Testis (tissue), 2 donors: ENCODE measurements around the gene COL5A2.

Experiments
- POLR2A ChIP-seq: fragments of 450-650 bp; IDR thresholded peaks from one replicate; pipeline ENCODE4 v1.6.1; 2017; ENCODE audit warnings: antibody characterized with exemption, mild to moderate bottlenecking, moderate library complexity
- TF ChIP-seq, protein P1 (sequence below), 3 experiments: fragments of 450-650 bp in 2 of 3; fragments of 200-600 bp in 1 of 3; sonication (generic) in 1 of 3; IDR thresholded peaks; one replicate each; pipeline ENCODE4 v1.5.1; 2016 to 2019; ENCODE audit warnings: antibody characterized with exemption in 3 of 3, mild to moderate bottlenecking in 2 of 3, moderate library complexity in 1 of 3

- TF ChIP-seq, protein P1, sequence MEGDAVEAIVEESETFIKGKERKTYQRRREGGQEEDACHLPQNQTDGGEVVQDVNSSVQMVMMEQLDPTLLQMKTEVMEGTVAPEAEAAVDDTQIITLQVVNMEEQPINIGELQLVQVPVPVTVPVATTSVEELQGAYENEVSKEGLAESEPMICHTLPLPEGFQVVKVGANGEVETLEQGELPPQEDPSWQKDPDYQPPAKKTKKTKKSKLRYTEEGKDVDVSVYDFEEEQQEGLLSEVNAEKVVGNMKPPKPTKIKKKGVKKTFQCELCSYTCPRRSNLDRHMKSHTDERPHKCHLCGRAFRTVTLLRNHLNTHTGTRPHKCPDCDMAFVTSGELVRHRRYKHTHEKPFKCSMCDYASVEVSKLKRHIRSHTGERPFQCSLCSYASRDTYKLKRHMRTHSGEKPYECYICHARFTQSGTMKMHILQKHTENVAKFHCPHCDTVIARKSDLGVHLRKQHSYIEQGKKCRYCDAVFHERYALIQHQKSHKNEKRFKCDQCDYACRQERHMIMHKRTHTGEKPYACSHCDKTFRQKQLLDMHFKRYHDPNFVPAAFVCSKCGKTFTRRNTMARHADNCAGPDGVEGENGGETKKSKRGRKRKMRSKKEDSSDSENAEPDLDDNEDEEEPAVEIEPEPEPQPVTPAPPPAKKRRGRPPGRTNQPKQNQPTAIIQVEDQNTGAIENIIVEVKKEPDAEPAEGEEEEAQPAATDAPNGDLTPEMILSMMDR (IDR thresholded peaks at IDR 0.05), result no peak
- TF ChIP-seq POLR2A, result no peak
Measured at GRCh38 chr2:189097934-189098333, 81.6 kb downstream of the COL5A2 start.
